ENCODE data around the gene UGT1A10.

The UGT1A10 gene

GRCh38 chr2:233773854-233774253 lies 137.6 kb downstream of the UGT1A10 start:
- no peak for DNase-seq (ENCODE audit: low spot score)

GRCh38 chr2:233775414-233775813 lies 139.2 kb downstream of the UGT1A10 start:
- DNase-seq (ENCODE audit: low spot score), result no peak

- DNase-seq (ENCODE audit: low spot score), result no peak
Measured at GRCh38 chr2:233778030-233778429, 141.8 kb downstream of the UGT1A10 start, which contains the start of gene MROH2A. Gene MROH2A, plus strand, starts transcription at chr2:233778330. Its CDS starts 1,029 bp downstream, at chr2:233779359.

- no peak for DNase-seq (ENCODE audit: low spot score)
Measured at GRCh38 chr2:233779722-233780121, 143.5 kb downstream of the UGT1A10 start.

GRCh38 chr2:233780771-233781170 lies 144.5 kb downstream of the UGT1A10 start:
- DNase-seq (ENCODE audit: low spot score), result no peak

- no peak for DNase-seq (ENCODE audit: low spot score)
Measured at GRCh38 chr2:233789554-233789953, 153.3 kb downstream of the UGT1A10 start.

GRCh38 chr2:233791151-233791882 lies 155.1 kb downstream of the UGT1A10 start:
- DNase-seq (ENCODE audit: low spot score), result no peak

GRCh38 chr2:233791883-233792329 lies 155.7 kb downstream of the UGT1A10 start:
- no peak for DNase-seq (ENCODE audit: low spot score)

GRCh38 chr2:233792720-233793119 lies 156.5 kb downstream of the UGT1A10 start:
- DNase-seq (ENCODE audit: low spot score), result no peak

- DNase-seq (ENCODE audit: low spot score), result no peak
Measured at GRCh38 chr2:233793465-233794127, 157.3 kb downstream of the UGT1A10 start.

- no peak for DNase-seq (ENCODE audit: low spot score)
Measured at GRCh38 chr2:233794128-233794658, 157.9 kb downstream of the UGT1A10 start.

- no peak for DNase-seq (ENCODE audit: low spot score)
Measured at GRCh38 chr2:233795735-233796171, 159.5 kb downstream of the UGT1A10 start.

- no peak for DNase-seq (ENCODE audit: low spot score)
Measured at GRCh38 chr2:233796254-233796653, 160.0 kb downstream of the UGT1A10 start.

- DNase-seq (ENCODE audit: low spot score), result no peak
Measured at GRCh38 chr2:233798335-233799086, 162.3 kb downstream of the UGT1A10 start.

- no peak for DNase-seq (ENCODE audit: low spot score)
Measured at GRCh38 chr2:233799087-233799665, 162.9 kb downstream of the UGT1A10 start.

GRCh38 chr2:233799716-233800115 lies 163.5 kb downstream of the UGT1A10 start:
- DNase-seq (ENCODE audit: low spot score), result no peak

- no peak for DNase-seq (ENCODE audit: low spot score)
Measured at GRCh38 chr2:233800208-233800607, 164.0 kb downstream of the UGT1A10 start.

GRCh38 chr2:233801357-233802131 lies 165.3 kb downstream of the UGT1A10 start:
- DNase-seq (ENCODE audit: low spot score), result no peak

GRCh38 chr2:233802132-233802815 lies 166.0 kb downstream of the UGT1A10 start:
- no peak for DNase-seq (ENCODE audit: low spot score)

GRCh38 chr2:233803292-233803911 lies 167.2 kb downstream of the UGT1A10 start:
- DNase-seq (ENCODE audit: low spot score), result no peak

All from CD4-positive, alpha-beta T cell treated with Interleukin-15 for 4 hours (primary cell).